Measurements from ENCODE around the gene SEMA6B.
A peak's percentile ranks its signal among the peaks of the same experiment; 100 is the strongest.
"Not testable (repeated sequence)": the region's sequence is repeated elsewhere in the genome, so short reads cannot be mapped to it uniquely, and the experiment has no call there.

Gene SEMA6B

DNA sequence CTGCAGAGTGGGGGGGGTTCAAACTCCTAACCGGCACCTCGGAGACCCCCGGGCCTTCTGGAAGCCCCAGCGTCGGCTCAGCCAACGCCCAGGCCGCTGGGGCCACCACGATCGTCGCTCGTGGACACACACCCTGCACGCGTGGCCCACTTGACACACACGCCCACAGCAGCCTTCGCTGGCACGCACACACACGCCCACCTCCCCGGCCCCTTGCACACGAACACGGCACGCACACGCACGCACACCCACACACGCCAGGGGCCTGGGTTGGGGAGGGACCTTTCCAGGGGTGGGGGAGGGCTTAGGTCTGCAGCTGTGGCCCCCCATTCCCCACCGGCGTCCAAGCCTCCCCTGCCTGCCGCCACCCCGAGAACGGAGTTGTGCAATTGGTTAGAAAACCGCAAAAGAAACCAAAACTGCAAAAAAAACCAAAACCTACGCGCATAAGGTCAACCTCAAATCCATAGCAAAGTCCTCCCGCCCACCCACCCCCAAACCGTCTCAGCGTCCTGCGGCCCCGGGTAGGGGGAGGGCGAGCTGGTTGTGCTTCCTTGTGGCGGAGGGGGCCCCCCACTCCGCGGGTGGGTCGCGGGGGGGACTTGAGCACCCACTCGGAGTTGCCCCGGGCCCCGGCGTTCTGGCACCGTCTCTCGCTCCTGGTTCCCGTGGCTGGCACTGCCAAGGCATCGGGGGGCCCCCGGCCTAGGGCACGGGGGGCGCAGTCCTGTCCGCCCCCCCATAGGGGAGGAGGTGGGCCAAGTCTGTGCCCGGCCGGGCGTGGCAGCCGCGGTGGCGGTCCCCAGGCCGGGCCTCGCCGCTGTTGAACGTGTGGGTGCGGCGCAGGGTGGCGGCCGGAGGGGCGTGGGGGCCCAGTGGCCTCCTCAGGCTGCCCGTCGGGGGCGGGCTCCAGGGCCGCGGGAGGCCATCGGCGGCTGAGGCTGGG is 16.3 kb downstream of the SEMA6B start:
- DNase-seq = no peak

DNA sequence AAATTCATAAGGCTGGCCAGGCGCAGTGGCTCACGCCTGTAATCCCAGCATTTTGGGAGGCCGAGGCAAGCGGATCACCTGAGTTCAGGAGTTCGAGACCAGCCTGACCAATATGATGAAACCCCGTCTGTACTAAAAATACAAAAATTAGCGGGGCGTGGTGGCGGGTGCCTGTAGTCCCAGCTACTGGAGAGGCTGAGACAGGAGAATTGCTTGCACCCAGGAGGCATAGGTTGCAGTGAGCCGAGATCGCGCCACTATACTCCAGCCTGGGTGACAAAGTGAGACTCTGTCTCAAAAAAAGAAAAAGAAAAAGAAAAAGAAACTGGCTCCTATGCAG is 17.7 kb downstream of the SEMA6B start:
- not testable (repeated sequence) for DNase-seq

DNA sequence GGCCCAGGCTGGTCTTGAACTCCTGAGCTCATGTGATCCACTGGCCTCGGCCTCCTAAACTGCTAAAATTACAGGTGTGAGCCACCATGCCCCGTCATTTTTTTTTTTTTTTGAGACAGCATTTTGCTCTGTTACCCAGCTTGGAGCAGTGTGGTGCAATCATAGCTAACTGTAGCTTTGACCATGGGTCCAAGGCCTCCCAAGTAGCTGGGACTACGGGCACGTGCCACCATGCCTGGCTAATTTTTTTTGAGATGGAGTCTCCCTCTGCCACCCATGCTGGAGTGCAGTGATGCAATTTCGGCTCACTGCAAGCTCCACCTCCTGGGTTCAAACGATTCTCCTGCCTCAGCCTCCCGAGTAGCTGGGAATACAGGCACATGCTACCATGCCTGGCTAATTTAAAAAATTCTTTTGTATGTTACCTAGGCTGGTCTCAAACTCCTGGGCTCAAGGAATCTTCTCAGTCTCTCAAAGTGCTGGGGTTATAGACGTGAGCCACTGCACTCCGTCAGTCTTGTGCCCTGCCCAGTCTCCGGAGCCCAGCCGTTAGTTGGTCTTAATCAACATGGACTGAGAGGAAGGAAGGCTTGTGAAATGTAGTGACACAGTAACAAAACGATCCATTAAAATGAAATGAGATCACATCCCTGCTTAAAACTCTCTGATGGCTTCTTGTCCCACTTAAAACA is 18.2 kb downstream of the SEMA6B start:
- no peak for DNase-seq

DNA sequence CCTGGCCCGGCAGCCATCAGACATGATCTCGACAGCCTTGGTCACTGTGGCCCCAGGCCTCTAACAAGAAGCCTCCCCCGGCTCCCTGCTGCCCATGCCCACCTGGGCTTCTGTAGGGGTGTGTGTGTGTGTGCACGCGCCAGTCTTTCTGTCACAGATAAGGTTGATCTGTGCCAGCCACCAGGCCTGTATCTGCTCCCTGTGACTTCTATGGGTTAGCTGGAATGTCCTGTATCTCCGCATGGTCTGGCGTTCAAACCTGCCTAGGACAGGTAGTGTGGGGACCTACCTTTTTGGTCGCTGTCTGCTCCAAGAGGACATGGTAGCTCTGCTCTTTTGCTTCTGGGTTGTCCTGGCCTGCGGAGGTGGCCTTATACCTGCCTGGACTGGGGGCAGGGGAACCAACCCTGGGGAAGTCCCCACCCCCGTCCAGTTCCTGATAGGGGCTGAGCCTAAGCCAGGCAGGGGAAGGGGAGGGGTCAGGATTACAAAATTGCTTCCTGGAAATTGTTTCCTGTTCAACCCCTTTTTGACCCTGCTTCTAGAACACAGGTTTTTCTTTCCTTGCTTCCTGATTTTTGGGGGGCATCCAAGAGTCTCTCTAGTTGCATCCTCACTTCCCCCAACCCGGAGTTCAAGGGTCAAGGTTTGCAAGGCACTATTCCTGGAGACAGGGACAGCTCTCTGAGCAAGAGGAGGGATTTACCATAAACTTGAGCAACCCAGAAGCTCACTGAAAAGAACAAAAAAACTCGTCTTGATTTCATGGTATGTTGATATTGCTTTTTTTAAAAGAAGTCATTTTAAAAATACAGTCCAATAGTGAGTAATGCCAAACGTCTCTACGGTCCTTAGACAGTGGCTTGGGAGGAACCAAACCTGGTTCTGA is 19.5 kb downstream of the SEMA6B start, which contains the start of gene LRG1:
Gene LRG1 (minus strand): TSS at position 344 of the 889 bp plus-strand sequence. CDS start 23 bp downstream, at position 321.
- DNase-seq = no peak

DNA sequence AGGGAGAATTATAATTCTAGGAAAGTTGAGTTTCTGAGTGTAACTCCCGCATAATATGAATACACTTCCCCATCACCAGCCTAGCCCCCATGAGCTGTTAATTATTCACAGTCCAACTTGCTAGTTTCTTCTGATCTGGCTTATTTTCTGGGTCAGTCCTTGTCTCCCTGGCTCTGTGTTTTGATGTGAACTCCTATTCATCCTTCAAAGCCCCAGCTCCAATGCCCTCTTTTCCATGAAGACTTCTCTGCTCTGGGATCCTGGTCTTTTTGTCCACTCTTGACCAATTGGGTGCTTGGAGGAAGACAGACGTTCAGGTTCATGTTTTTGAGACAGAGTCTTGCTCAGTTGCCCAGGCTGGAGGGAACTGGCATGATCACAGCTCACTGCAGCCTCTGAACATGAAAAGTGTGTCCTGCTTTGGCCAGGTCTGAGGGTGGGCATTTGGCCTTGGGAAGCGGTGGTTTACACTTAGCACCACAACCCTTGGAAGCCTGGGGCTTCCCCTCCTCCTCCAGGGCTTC is 20.3 kb downstream of the SEMA6B start:
- no peak for DNase-seq

DNA sequence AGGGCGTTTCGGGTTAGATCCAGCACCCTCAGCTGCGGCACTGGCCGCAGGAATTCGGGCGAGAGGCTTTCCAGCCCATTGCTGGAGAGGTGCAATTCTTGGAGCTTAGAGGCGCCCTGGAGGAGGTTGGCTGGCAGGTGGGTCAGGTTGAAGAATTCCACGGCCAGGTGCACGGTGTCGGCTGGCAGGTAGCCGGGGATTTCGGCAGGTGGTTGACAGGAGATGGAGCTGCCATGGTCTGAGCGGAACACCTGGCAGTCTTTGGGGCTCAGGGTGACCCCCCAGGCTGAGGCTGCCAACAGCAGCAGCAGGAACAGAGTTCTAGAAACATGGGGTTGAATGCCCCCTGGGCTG is 20.9 kb downstream of the SEMA6B start:
- DNase-seq = no peak

DNA sequence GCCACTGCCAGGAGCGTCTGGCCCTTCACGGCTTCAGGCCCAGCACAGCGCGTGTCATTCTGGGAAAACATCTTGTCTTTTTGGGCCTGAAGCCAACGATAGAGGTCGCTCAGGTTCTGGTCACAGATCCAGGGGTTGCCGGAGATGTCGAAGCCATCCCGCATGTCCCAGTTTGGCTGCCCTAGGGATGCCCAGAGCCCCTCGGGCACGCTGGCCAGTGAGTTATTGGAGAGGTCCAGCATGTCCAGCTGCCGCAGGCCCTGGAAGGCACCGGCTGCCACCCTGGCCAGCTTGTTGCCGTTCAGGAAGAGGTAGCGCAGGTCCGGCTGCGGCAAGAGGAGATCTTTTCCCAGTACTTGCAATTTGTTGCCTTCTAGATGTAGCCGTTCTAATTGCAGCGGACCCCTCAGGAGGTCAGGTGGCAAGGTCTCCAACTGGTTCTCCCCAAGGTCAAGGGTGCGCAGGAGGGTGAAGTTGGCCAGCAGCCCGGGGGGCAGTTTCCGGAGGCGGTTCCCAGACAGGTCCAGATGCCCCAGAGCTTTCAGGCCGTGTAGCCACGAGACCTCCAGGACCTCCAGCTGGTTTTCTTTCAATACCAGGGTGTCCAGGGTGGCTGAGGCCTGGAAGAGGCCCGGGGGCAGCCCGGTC is 21.4 kb downstream of the SEMA6B start:
- DNase-seq = peak; percentile 54 to 79

DNA sequence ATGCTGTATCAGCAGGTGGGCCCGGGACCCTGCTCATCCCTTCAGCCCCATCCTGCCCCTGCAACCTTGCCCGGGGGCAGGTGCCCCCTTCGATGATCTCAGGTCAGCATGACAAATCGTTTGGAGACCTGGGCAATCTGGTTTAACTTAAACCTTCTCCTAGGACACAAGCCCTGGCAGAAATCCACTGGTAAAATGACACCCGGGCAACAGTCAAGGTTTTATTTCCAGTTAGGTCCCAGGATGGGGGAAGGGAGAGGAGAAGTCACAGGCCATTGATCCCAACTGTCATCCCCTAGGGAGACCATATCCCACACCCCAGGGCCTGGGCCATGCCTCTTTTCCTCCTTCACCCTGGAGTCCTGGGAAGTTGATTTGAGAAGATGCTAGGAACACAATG is 22.7 kb downstream of the SEMA6B start:
- no peak for DNase-seq

DNA sequence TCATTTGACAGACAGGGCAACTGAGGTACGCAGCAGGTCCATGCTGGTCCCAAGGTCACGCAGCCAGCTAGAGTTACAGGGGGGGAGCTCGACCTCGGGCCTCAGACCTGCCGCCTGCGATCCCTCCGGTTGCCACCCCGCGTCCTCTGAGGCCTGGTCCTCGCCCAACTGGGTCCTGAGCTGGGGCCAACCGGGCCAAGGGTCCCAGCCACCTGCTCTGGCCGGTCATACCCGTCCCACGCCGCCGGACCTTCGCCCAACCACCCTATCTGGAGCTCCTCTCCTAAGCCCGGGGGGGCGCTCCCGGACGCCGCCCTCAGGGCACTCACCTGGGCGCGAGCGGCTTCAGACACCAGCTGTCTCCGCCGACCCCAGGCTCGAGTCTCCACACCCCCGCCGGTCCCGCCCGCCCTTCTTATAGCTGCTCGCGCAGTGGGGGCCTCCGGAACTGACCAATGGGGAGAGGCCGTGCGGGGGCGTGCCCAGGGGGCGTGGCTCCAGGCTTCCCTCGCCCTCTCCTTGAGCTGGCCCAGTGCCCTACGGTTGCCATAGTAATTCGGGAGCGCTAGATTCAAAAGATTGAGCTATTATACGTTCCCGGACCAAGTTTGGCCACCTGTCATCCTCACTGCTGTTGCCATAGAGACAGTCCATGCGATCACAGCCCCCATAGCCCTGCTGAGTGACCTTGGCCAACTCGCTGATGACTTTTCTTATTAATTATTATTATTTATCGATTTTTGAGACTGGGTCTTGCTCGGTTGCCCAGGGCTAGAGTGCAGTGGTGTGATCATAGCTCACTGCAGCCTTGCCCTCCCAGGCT is 24.4 kb downstream of the SEMA6B start, which contains the start of gene PLIN5:
Gene PLIN5 (minus strand): TSS at position 389 of the 823 bp plus-strand sequence. CDS start 1,150 bp downstream, outside the sequence.
- peak; percentile 98 to 99 for DNase-seq

DNA sequence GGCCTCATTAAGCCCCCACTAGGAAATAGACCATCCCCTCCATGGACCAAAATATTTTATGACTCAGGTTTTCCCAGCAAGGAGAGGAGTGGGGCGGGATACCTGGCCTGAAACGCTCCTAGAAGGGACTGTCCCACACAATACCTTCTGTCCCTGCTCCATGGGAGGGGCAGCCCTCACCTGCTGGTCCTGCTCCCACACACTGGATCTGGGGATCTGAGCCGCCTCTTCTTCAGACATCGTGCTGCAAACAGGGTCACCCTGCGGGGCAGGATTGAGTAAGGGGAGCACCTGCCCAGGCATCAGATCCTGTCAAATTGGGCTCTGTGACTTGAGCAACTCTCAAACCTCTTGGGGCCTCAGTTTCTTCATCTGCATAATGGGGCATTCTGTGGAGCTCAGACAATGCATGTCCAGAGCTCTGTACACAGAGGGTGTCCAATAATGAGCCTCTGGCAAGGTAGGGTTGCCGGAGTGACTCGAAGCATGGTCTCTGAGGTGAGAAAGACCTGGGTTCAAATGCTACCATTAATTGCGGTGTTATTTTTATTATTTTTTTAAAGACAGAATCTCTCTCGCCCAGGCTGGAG is 25.6 kb downstream of the SEMA6B start:
- DNase-seq = no peak

DNA sequence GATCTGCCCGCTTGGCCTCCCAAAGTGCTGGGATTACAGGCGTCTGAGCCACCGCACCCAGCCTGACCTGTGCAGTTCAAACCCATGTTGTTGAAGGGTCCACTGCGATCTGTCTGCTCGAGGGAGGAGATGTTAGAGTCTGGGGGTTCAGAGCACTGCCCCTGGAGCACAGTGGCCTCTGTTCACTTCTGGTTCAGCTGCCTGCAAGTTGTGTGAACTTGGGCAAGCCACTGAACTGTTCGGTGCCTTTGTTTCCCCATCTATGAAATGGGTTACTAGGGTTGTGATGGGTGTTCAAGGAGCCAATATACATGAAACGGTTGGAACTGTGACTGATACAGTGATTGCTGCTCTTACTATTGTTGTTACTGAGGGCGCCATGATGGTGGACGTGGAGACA is 26.1 kb downstream of the SEMA6B start:
- no peak for DNase-seq

DNA sequence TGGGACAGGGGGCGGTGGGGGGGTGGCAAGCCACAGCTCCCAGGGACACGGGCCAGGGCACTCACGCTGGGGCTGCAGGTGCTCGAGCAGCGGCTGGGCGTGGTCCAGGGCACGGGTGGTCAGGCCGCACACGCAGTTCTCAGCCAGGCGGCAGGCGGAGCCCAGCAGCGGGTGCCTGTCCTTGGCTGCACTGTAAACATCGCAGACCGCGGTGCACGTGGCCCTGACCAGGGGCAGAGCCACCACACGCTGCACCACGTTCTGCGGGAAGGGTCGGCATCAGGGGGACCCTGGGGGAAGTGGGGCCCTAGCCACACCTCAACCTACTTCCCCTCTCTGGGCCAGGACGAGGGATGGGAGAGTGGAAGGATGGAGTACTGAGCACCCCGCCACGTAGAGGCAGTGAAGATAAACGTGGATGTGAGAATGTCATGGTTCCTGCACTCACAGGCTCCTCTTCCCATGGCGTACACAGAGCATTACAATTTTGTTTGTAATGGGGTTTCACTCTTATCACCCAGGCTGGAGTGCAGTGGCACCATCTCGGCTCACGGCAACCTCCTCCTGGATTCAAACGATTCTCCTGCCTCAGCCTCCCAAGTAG is 27.8 kb downstream of the SEMA6B start:
- peak; percentile 13 to 42 for DNase-seq

DNA sequence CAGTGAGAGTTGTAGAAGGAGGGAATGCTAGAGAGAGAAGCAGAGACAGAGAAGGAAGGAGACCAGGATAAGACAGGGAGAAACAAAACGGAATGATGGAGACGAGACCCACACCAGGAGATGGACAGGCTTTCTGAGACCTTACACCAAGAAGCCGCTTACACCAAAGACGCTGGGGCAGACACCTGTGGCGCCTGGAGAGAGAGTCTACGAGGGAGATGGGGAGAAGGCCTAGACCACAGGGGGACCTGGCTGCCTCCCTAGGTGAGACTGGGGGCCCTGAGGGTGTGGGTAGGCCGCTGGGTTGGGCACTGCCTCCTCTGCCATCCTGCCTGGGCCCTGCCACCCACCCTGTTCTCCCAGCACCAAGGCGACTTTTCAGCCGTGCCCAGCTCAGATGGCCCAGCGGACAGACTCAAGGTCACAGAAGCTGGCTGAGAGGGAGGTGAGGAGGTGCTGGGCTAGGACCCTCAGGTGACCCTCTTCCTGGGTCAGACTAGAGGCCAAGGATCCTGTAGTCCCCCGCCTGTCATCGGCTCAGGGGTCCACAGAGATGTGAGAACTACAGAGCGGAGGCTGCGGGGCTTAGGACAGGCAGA is 29.5 kb downstream of the SEMA6B start:
- no peak for DNase-seq

DNA sequence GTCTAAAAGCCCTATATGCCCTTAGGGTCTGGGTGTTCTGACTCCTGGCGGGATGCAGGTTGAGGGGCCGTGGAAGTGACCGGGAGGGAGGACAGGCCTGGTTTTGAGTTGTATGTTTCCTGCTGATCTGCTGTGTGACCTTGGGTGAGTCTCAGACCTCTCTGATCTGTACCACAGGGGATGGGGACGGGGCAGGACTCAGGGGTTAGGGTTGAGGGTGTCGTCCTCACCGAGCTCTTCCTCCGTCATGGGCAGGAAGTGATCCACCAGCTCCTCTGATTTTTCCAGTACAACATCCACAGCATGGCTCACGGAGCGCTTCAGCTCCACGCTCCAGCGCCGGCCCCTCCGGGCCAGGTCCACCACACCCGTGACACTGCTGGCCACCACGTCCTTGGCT is 30.6 kb downstream of the SEMA6B start:
- no peak for DNase-seq

DNA sequence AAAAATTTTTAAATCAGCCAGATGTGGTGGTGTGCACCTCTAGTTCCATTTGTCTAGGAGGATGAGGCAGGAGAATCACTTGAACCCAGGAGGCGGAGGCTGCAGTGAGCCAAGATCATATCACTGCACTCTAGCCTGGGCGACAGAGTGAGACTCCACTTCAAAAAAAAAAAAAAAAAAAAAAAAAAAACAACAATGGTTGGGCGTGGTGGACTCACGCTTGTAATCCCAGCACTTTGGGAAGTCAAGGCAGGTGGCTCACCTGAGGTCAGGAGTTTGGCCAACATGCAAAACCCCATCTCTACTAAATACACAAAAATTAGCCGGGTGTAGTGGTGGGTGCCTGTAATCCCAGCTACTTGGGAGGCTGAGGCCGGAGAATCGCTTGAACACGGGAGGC is 32.1 kb downstream of the SEMA6B start:
- DNase-seq = not testable (repeated sequence)

DNA sequence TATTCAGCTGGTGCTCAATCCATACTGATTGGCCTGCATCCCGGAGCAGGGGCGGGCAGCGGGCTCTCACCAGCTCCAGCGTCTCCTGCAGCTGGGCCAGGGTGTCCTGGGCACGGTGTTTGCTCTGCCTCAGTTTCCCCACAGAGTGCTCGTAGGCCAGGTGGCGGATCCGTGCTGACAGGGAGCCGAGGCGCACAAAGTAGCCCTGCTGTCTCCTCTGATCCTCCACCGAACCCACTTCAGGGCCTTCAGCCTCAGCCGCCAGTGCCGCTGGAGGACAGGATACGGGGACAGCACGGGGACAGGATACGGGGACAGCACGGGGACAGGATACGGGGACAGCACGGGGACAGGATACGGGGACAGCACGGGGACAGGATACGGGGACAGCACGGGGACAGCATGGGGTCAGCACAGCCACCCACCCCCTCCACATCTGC is 33.9 kb downstream of the SEMA6B start:
- DNase-seq = no peak

DNA sequence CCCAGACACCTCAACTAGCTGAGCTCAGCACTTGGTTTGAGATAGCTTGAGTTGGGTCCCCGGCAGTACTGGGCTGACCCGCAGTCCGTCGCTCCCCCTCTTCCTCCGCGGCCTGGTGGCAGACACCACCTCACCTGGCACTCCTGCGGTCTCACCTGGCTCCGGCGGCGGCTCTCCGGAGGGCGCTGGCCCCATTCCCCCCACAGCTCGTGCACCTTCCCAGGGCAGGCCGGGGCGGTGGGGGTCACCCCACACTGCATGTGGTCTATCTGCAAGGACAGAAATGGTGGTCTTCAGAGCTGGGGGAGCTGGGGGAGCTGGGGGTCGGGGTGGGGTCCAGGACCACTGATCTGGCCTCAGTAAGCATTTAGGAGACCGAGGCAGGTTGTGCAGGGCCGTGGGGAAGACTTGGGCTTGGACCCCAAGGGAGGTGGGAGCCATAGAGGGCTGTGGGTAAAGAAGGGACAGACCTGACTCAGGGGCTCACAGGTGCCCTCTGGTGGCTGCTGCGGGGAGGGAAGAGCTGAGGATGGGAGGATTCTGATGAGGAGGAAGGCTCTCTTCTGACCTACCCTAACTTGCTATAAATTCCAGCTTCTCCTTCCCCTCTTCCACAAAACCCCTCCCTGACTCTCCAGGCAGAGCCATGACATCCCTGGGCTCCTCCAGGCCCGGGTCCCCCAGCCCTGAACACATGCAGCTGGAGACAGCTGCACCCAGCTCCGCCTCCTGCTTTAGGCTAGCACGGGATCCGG is 34.5 kb downstream of the SEMA6B start:
- peak; percentile 46 to 60 for DNase-seq

DNA sequence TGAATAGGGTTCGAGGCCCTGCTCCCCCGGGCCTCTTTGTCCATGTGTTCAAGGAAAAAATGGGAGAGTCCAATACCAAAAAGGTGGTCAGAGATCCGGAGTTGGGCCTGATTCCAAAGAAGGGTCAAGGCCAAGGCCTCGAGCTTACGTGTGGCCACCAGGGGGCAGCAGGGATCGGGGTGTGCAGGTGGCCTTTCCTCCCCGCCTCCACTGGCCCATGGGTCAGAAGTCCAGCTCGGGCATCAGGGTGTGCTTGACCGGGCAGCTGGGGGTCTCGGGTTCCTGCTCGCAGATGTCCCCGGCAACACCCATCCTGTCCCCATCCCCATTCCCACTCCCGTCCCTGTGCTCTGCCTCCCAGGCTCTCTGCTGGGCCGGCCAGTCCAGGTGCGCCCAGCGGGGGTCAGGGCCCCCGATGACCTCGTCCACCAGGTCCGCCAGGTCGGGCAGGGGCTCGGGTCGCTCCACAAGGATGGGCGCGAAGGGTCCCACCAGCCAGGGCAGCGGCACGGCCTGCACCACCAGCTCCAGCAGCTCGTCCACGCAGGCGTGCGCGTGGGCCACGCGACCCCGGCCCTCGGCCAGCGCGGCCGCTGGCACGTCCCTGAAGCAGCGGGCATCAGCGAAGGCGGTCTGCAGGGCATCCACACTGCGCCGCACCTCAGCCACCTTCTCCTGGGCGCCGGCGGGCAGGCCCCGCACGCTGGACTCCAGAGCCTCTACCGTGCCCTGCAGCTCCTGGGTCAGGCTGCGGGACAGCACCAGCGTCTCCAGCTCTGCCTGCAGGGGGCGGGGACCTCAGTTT is 36.0 kb downstream of the SEMA6B start:
- no peak for DNase-seq

Data from NCI-H524 (cell line).